Keratinocyte (primary cell): ENCODE measurements around the gene ARHGAP22. TPM values are rescaled to one million over a fixed set of nuclear protein-coding genes. Genes with fewer than 3 reads are reported as not detected.

ENCODE experiments used
- DNase-seq: peaks from one replicate; pipeline ENCODE4 v3.0.0-alpha.2; 2011; ENCODE audit warnings: low read depth, missing footprints, low spot score
- FAIRE-seq: peaks from 2 replicates; lab custom pipeline; 2011; peaks lifted over from hg19 to GRCh38; lab: Jason Lieb, UNC
- H2AFZ ChIP-seq: 2 replicates; pipeline ENCODE4 v1.6.0; 2012; ENCODE audit warnings: low read length, control low read depth, inconsistent platforms; ENCODE audit not compliant: control insufficient read depth
- H3K27ac ChIP-seq: 2 replicates; pipeline ENCODE4 v1.5.1; 2011; ENCODE audit warnings: low read length; ENCODE audit not compliant: control insufficient read depth, insufficient read depth
- H3K27me3 ChIP-seq: 3 replicates; pipeline ENCODE4 v1.6.0; 2011; ENCODE audit warnings: low read length; ENCODE audit not compliant: control insufficient read depth, insufficient read depth; ENCODE audit errors: extremely low read depth
- H3K36me3 ChIP-seq, 2 experiments: 2 replicates in 1 of 2; 3 replicates in 1 of 2; pipeline ENCODE4 v1.5.1; 2011; ENCODE audit warnings: low read length in 2 of 2, mild to moderate bottlenecking in 1 of 2; ENCODE audit not compliant: control insufficient read depth in 2 of 2, insufficient read depth in 2 of 2; ENCODE audit errors: extremely low read depth in 1 of 2
- H3K4me1 ChIP-seq: 3 replicates; pipeline ENCODE4 v1.5.1; 2011; ENCODE audit warnings: low read length; ENCODE audit not compliant: control insufficient read depth, insufficient read depth; ENCODE audit errors: extremely low read depth
- H3K4me2 ChIP-seq: 3 replicates; pipeline ENCODE4 v1.6.0; 2011; ENCODE audit warnings: low read depth, low read length; ENCODE audit not compliant: control insufficient read depth, insufficient read depth; ENCODE audit errors: extremely low read depth
- H3K4me3 ChIP-seq, 3 experiments: fragments of 200-600 bp in 1 of 3; sonication (generic) in 1 of 3; 2 replicates in 2 of 3; 3 replicates in 1 of 3; pipeline ENCODE4 v1.5.1; 2011 to 2016; ENCODE audit warnings: low read length in 3 of 3, mild to moderate bottlenecking in 3 of 3, control low read depth in 2 of 3, inconsistent platforms in 1 of 3, low read depth in 1 of 3, mixed read lengths in 1 of 3, mixed run types in 1 of 3, moderate library complexity in 1 of 3; ENCODE audit not compliant: control insufficient read depth in 2 of 3, insufficient read depth in 2 of 3; ENCODE audit errors: extremely low read depth in 1 of 3
- H3K79me2 ChIP-seq: 2 replicates; pipeline ENCODE4 v1.6.0; 2012; ENCODE audit warnings: low read length; ENCODE audit not compliant: control insufficient read depth, insufficient read depth
- H3K9ac ChIP-seq: 3 replicates; pipeline ENCODE4 v1.6.0; 2011; ENCODE audit warnings: low read length; ENCODE audit not compliant: control insufficient read depth, insufficient read depth; ENCODE audit errors: extremely low read depth
- H3K9me1 ChIP-seq: 3 replicates; pipeline ENCODE4 v1.6.0; 2011; ENCODE audit warnings: low read length; ENCODE audit not compliant: control insufficient read depth, insufficient read depth; ENCODE audit errors: extremely low read depth
- H3K9me3 ChIP-seq: 2 replicates; pipeline ENCODE4 v1.5.1; 2012; ENCODE audit warnings: low read depth, low read length; ENCODE audit not compliant: control insufficient read depth
- H4K20me1 ChIP-seq: 3 replicates; pipeline ENCODE4 v1.6.0; 2011; ENCODE audit warnings: low read length; ENCODE audit not compliant: control insufficient read depth, insufficient read depth; ENCODE audit errors: extremely low read depth
- CTCF ChIP-seq, 3 experiments: IDR thresholded peaks in 1 of 3; conservative IDR thresholded peaks in 1 of 3; optimal IDR thresholded peaks in 1 of 3; 2 replicates in 2 of 3; 3 replicates in 1 of 3; pipeline versions ENCODE3 to v1.5.1; 2011; ENCODE audit warnings: low read length in 3 of 3, mild to moderate bottlenecking in 3 of 3, moderate library complexity in 2 of 3, control low read depth in 1 of 3, inconsistent platforms in 1 of 3; ENCODE audit not compliant: insufficient read depth in 2 of 3; ENCODE audit errors: extremely low read depth in 1 of 3
- EZH2 ChIP-seq: IDR thresholded peaks from one replicate; pipeline ENCODE4 v1.6.1; 2012; ENCODE audit warnings: inconsistent platforms, mild to moderate bottlenecking, low read length, moderate library complexity
- dilution Hi-C: fragments of 300-500 bp; cut with MboI; formaldehyde crosslinking; loops from one replicate; pipeline ENCODE4 v1.7.0; 2020; ENCODE audit warnings: low sequenced_read_pairs; ENCODE audit not compliant: extremely low pct_ligation_motif_present
- polyA plus RNA-seq, 5 experiments: library from polyadenylated mRNA; depleted of rRNA in 3 of 5; stranded (reverse) in 3 of 5; stranded (forward) in 1 of 5; unstranded in 1 of 5; fragments of >200 nt; gene quantifications; 1 replicate in 1 of 5; 2 replicates in 3 of 5; 3 replicates in 1 of 5; pipeline versions ENCODE4 v1.2.1 to v1.2.3, GENCODE V29; 2011 to 2012; ENCODE audit warnings: missing spikeins in 2 of 5, low read depth in 1 of 5, low replicate concordance in 1 of 5

Gene ARHGAP22
- polyA plus RNA-seq, 1 donor (not counting 4 experiments of a cell fraction or from before 2014, with no cell fraction given): 4.9 TPM

- dilution Hi-C loops: no loop called here
- Histone ChIP-seq H3K4me2 (no peak overlapping the region), H3K9me1 (no peaks in the 10 kb centered on the region), H3K27me3 (peaks cover 3% of the 10 kb centered on the region), H3K9ac (no peak overlapping the region), H3K9me3 (no peaks in the 10 kb centered on the region), H3K79me2 (no peaks in the 10 kb centered on the region), H3K4me1 (no peaks in the 10 kb centered on the region), H4K20me1 (no peaks in the 10 kb centered on the region), H3K36me3 (no peaks in the 10 kb centered on the region), H2AFZ (no peak overlapping the region), H3K27ac (no peak overlapping the region), H3K4me3 (no peak overlapping the region)
- TF ChIP-seq EZH2 (no peak), CTCF (optimal IDR thresholded peaks at IDR 0.05 in 1 of 3, IDR thresholded peaks at IDR 0.05 in 1 of 3, conservative IDR thresholded peaks at IDR 0.05 in 1 of 3; ENCODE audit: extremely low read depth in 1 of 3, insufficient read depth in 2 of 3, low read length in 3 of 3) (no peak)
- DNase-seq (no peak), FAIRE-seq (no peak)
These were observed 63.6 kb downstream of the ARHGAP22 start for GRCh38 chr10:48541144-48541795.

- H4K20me1 ChIP-seq: no peaks in the 10 kb centered on the region
- H3K79me2 ChIP-seq: no peaks in the 10 kb centered on the region
- H3K9ac ChIP-seq: no peak overlapping the region
- H3K4me1 ChIP-seq: no peaks in the 10 kb centered on the region
- no peak for FAIRE-seq
- no peak overlapping the region for H3K4me3 ChIP-seq
- H3K36me3 ChIP-seq: no peaks in the 10 kb centered on the region
- no peak overlapping the region for H3K4me2 ChIP-seq
- H3K9me3 ChIP-seq: no peaks in the 10 kb centered on the region
- H2AFZ ChIP-seq: no peak overlapping the region
- no peak for DNase-seq
- H3K27ac ChIP-seq: no peak overlapping the region
- TF ChIP-seq EZH2 (no peak), CTCF (optimal IDR thresholded peaks at IDR 0.05 in 1 of 3, IDR thresholded peaks at IDR 0.05 in 1 of 3, conservative IDR thresholded peaks at IDR 0.05 in 1 of 3; ENCODE audit: extremely low read depth in 1 of 3, insufficient read depth in 2 of 3, low read length in 3 of 3) (no peak)
- H3K27me3 ChIP-seq: peaks cover 6% of the 10 kb centered on the region
- dilution Hi-C loops: no loop called here
- H3K9me1 ChIP-seq: no peaks in the 10 kb centered on the region
These were observed 66.3 kb downstream of the ARHGAP22 start for GRCh38 chr10:48538611-48539010.
